ENCODE data around the gene GMIP. TPM values are rescaled to one million over a fixed set of nuclear protein-coding genes. Genes with fewer than 3 reads are reported as not detected.
A peak's percentile ranks its signal among the peaks of the same experiment; 100 is the strongest.
"Not testable (repeated sequence)": the region's sequence is repeated elsewhere in the genome, so short reads cannot be mapped to it uniquely, and the experiment has no call there.

Gene GMIP
- total RNA-seq, 1 donor from 2014 or later, result 54.4 TPM

DNA sequence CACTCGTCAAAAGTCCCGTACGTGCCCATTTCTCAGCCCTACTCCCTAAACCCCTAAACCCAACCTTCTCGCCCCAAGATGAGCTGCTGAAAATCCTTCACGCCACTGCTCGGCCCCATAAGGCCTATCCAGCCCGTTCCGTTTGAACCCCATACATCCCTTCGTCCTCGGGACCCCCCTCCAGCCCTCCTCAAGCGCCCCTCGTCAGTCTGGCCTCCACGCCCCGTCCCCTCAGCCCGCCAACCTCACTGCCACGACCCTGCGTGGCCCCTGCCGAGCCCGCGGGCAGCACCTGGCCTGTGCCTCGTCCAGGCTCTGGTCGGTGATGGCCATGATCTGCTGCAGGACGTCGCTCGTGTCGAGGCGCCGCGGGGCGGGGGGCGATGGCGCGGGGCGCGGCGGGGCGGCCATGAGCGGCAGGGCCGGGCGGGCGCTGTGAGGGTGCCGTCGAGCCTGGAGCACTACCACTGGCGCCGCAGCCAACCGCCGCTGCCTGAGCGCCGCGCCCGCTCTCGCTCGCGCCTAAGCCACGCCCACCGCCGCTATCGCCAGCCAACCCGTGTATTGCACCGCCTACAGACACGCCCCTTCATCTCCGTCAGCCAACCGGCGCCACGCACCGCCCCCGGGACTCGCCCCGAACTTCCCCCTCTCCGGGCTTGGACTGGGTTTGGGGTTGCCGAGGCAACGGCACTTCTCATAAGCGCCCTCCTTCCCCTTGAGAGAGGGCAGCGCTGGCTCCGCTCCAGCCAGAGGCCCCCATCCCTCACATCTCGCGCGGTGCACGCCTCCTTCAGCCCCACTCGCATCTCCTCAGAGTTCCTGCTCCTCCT, 25.0 kb downstream of the GMIP start, which contains the start of gene PBX4:
TSS of gene PBX4 (minus strand) at position 469 of the 833 bp plus-strand sequence. CDS start at position 411, 58 bp downstream.
- peak; percentile 99 to 100 for ATAC-seq
- Histone ChIP-seq H3K4me3 (peak within 1 kb of the TSS; percentile 60), H3K27me3 (ENCODE audit: low read depth) (no peaks in the 10 kb centered on the region), H3K9me3 (no peaks in the 10 kb centered on the region), H3K27ac (no peak within 1 kb of the TSS), H3K4me1 (peaks cover 9% of the 10 kb centered on the region), H3K36me3 (no peaks in the 10 kb centered on the region)
- TF ChIP-seq, protein P1, sequence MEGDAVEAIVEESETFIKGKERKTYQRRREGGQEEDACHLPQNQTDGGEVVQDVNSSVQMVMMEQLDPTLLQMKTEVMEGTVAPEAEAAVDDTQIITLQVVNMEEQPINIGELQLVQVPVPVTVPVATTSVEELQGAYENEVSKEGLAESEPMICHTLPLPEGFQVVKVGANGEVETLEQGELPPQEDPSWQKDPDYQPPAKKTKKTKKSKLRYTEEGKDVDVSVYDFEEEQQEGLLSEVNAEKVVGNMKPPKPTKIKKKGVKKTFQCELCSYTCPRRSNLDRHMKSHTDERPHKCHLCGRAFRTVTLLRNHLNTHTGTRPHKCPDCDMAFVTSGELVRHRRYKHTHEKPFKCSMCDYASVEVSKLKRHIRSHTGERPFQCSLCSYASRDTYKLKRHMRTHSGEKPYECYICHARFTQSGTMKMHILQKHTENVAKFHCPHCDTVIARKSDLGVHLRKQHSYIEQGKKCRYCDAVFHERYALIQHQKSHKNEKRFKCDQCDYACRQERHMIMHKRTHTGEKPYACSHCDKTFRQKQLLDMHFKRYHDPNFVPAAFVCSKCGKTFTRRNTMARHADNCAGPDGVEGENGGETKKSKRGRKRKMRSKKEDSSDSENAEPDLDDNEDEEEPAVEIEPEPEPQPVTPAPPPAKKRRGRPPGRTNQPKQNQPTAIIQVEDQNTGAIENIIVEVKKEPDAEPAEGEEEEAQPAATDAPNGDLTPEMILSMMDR (IDR thresholded peaks at IDR 0.05), result no peak
- DNase-seq, result peak; percentile 98
- intact Hi-C loops (cut with DNase I), result no loop called here

DNA sequence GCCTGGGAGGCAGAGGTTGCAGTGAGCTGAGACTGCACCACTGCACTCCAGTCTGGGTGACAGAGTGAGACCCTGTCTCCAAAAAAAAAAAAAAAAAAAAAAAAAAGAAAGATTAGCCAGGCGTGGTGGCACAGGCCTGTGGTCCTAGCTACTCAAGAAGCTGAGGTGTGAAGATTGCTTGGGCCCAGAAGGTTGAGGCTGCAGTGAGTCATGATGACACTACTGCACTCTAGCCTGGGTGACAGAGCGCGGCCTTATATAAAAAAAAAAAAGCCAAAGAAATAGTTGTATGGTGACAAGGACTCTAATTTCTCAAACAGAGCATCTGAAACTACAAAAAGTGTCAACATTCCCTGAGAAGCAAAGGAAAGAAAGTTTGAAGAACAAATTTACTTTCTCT, 28.4 kb downstream of the GMIP start:
- DNase-seq (no peak), ATAC-seq (no peak)
- TF ChIP-seq, protein P1 (IDR thresholded peaks at IDR 0.05), result no peak
- Histone ChIP-seq H3K27me3 (ENCODE audit: low read depth) (no peaks in the 10 kb centered on the region), H3K4me1 (peaks cover 9% of the 10 kb centered on the region), H3K9me3 (no peaks in the 10 kb centered on the region), H3K4me3 (no peak overlapping the region), H3K27ac (no peak overlapping the region), H3K36me3 (no peaks in the 10 kb centered on the region)
- intact Hi-C loops (cut with DNase I), result no loop called here

DNA sequence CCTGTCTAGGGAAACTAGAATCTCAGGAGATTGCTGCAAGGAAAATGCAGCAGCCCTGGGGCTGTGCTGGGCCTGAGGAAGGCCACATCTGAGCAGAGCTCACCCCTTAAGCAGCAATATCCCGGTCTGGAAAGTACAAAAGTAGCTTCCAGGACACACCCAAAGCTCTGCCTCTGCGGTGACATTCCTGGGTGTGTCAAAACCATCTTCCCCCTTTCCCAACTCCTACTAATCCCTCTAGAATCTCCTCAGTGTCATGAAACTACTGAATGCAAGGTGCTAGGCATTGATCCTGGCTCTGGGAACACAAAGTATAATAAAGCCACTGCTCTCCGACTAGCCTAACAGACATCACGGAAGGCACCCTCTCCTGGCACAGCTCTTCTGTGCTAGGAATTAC, 30.0 kb downstream of the GMIP start:
- no peaks in the 10 kb centered on the region for H3K36me3 ChIP-seq
- H3K4me3 ChIP-seq, result no peak overlapping the region
- no peak overlapping the region for H3K27ac ChIP-seq
- no peaks in the 10 kb centered on the region for H3K9me3 ChIP-seq
- TF ChIP-seq, protein P1 (IDR thresholded peaks at IDR 0.05), result no peak
- no peak for DNase-seq
- peak in 1 of 2 donors; percentile 27 for ATAC-seq
- H3K27me3 ChIP-seq (ENCODE audit: low read depth), result no peaks in the 10 kb centered on the region
- peaks cover 9% of the 10 kb centered on the region for H3K4me1 ChIP-seq
- intact Hi-C loops (cut with DNase I), result no loop called here

DNA sequence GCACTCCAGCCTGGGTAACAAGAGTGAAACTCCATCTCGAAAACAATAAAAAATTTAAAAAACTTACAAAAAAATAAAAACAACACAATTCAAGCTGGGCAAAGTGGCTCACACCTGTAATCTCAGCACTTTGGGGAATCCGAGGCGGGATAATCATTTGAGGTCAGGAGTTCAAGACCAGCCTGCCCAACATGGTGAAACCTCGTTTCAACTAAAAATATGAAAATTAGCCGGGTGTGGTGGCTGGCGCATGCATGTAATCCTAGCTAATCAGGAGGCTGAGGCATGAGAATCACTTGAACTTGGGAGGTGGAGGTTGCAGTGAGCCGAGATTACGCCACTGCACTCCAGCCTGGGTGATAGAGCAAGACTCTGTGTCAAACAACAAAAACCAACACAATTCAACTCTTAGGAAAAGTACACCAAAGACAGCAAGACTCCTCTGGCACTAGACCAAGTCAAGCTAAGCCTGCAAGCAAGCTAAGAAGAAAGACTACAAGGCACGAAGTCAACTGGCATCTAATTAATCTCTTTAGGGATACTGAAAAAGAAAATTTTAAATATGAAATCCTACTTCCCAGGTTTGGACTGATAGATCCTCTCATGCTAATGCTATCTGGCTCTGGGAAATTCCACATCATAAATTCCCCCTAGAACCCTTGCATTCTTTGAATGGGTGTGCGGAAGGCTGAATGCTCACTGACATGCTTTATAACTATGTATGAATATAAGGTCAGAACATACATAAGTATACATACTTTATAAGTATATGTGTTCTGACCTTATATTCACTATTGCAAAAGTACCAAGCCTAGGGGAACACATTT, 32.9 kb downstream of the GMIP start:
- Histone ChIP-seq H3K36me3 (no peaks in the 10 kb centered on the region), H3K27ac (no peak overlapping the region), H3K9me3 (no peaks in the 10 kb centered on the region), H3K4me1 (no peaks in the 10 kb centered on the region), H3K27me3 (ENCODE audit: low read depth) (no peaks in the 10 kb centered on the region), H3K4me3 (no peak overlapping the region)
- no peak for DNase-seq
- TF ChIP-seq, protein P1 (IDR thresholded peaks at IDR 0.05), result no peak
- ATAC-seq, result no peak
- intact Hi-C loops (cut with DNase I), result no loop called here

DNA sequence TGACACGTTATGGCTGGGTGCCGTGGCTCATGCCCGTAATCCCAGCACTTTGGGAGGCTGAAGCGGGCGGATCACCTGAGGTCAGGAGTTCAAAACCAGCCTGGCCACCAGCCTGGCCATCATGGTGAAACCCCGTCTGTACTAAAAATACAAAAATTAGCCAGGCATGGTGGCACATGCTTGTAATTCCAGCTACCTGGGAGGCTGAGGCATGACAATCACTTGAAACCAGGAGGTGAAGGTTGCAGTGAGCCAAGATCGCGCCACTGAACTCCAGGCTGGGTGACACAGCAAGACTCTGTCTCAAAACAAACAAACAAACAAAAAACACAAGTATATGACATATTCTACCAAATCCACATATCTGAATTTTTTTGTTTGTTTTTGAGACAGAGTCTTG, 36.8 kb downstream of the GMIP start:
- H3K36me3 ChIP-seq; H3K4me1 ChIP-seq; H3K27me3 ChIP-seq (ENCODE audit: low read depth); H3K9me3 ChIP-seq; H3K4me3 ChIP-seq; H3K27ac ChIP-seq; intact Hi-C loops (cut with DNase I); DNase-seq; ATAC-seq: not testable (repeated sequence)
